Right forelimb (tissue), 1 donor: ENCODE results near the gene FRMD4A.

Experiments used
- DNase-seq: peaks from one replicate; pipeline ENCODE4 v3.0.0-alpha.2; 2018

The FRMD4A gene

DNA sequence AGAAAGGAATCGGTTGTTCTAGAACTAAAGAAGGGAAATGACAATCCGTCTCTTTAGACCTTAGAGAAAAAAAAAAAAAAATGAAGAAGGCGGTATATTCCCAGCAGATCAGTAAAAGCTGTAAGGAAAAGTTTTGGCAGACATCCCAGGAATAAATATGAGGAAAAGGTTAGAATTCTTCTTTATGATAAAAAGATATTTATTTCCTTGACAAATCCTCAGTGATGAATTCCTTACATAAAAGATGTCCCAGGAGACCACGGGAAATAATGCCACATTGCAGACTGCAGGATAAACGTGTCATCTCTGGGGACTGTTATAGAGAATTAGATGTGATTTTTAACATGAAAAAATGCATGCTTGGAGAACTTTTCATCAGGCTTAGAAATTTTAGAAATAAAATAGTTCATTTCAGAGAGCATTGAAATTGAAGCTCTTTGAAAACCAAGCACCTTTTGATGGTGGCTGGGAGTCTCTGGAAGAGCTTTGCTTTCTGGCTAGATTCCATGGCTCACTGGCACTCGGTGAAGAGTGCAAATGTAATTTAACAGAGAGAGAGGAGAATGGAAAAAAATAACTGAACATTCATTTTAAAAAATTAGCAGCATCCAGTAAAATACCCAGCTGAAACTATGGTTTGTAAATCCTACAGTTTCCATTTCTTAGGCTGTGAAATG lies 645.8 kb downstream of the FRMD4A start:
- DNase-seq: no peak

GRCh38 chr10:13684252-13684791 lies 646.4 kb downstream of the FRMD4A start:
- peak; percentile 87 for DNase-seq

DNA sequence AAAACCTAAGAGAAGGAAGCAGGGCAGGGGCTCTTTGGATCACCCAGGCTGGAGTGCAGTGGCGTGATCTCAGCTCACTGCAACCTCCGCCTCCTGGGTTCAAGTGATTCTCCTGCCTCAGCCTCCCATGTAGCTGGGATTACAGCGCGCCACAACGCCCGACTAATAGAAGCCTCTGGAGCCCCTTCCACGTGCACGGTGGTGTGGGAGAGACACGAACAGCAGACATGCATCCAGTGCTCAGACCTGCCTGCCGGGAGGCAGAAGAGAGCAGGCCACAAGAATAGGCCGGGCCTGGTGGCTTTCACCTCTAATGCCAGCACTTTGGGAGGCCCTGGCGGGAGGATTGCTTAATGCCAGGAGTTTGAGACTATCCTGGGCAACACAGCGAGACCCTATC lies 647.7 kb downstream of the FRMD4A start:
- DNase-seq: no peak

DNA sequence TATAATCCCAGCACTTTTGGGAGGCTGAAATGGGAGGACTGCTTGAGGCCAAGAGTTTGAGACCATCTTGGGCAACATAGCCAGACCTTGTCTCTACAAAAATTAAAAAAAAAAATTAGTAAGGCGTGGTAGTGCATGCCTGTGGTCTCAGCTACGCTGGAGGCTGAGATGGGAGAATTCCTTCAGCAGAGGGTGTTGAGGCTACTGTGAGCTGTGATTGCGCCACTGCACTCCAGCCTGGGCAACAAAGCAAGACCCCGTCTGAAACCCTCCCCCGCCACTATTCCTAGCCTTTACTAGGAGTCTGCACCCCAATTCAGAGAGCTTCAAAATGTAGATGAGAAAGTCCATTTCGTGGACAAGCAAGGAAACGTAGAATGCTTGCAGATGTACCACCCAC lies 648.8 kb downstream of the FRMD4A start:
- no peak for DNase-seq

- DNase-seq: no peak
These were observed 649.2 kb downstream of the FRMD4A start for GRCh38 chr10:13681528-13681927.

DNA sequence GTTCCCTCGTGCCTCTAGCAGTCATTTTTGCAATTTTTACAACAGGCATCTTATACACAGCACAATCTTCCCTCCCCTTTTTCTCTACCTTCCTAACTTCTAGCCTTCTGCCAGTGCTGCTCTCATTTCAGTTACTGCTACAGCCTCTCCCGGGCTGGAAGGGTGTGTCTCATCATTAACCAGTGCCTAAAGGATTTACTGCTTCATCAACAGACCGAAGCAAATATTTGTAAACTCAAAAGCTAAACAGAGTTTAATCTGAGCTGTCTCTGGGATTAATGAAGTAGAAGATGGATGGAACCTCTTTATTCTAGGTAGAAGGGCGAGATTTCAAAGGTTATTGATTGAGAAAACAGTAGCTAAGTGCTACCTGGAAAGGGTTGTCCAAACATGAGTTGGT lies 649.6 kb downstream of the FRMD4A start:
- no peak for DNase-seq

- DNase-seq: no peak
These were observed 652.5 kb downstream of the FRMD4A start for GRCh38 chr10:13678101-13678843.

GRCh38 chr10:13674645-13675588 lies 655.8 kb downstream of the FRMD4A start:
- peak; percentile 67 for DNase-seq

- no peak for DNase-seq
These were observed 657.6 kb downstream of the FRMD4A start for GRCh38 chr10:13673156-13673555.

GRCh38 chr10:13672548-13672947 lies 658.2 kb downstream of the FRMD4A start:
- DNase-seq: no peak

DNA sequence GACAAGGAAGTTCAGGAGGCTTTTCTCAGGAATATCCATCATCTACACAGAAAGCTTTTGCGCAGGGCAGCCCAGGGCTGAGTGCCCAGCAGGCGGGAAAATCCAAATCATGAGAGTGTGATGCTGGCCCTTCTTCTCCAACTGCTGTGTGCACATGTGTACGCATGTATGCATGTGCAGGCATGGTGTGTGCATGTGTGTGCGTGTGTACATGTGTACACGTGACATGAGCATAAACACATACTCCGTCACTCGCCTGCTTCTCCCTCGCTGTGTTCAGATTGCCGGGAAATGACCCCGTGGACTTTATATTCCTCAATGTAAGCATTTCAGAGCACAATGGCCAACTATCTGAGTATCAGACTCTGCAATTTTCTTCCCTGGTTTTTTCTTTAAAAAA lies 658.8 kb downstream of the FRMD4A start:
- no peak for DNase-seq

- no peak for DNase-seq
These were observed 660.4 kb downstream of the FRMD4A start for GRCh38 chr10:13670311-13670710.

DNA sequence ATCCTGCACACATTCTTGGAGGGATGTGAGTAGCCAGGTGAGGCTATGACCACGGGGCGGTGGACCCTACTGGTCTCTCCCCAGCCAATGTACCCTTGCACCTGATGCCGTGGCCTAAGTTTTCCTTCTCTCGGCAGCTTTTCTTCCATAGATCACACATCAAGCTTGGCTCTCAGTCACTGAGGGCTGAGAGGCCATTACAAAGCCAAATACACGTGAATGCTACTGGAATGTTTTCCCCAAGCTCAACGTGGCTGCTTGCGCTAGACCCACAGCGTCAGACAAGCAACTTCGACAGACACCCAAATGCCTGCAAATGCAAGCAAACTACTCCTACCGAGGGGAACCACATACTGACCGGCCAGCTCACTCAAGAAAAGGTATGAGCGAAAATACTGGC lies 660.8 kb downstream of the FRMD4A start:
- no peak for DNase-seq

DNA sequence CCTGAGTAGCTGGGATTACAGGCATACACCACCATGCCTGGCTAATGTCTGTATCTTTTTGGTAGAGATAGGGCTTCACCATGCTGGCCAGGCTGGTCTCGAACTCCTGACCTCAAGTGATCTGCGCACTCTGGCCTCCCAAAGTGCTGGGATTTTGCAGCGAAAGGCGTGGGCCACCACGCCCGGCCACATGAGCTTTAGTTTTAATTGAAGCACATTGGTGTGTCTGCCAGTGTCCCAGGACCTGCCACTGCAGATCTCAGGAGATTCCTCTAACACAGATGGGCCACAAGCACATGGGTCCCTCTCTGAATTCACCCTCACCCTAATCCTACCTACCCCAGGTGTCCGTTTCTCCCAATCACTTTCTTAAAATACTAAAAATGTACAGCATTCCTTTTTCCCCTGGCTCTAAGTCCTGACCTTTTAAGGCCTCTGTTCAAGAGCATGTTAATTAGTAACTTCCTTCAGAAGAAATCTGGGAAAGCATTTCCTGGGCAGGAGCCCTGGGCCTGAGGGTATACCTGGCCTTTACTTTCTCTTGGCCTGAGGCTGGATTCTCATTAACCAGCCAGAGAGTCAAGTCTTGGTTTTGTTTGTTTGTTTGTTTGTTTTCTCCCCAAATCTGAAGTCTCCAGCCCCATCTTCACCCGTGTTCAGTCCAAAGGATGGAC lies 661.4 kb downstream of the FRMD4A start:
- no peak for DNase-seq

DNA sequence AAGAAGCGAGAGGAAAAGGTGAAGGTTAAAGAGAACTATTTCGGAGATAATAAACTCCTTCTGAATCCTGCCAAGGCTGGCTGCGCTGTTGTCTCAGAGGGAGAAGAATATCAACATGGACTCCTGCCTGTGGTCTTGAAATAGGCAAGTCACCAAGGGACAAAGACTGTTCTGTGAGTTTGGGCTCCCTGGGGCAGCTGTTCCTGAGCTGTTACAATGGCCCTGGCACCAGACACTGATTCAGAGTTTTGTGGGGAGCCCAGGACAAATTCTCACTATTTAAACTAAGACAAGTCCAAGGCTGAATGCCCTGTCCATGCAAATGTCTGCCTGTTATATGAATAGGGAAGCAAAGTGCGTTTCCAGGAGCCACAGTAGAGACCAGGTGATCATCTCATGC lies 662.6 kb downstream of the FRMD4A start:
- DNase-seq: no peak

- DNase-seq: no peak
These were observed 665.0 kb downstream of the FRMD4A start for GRCh38 chr10:13665516-13666262.

DNA sequence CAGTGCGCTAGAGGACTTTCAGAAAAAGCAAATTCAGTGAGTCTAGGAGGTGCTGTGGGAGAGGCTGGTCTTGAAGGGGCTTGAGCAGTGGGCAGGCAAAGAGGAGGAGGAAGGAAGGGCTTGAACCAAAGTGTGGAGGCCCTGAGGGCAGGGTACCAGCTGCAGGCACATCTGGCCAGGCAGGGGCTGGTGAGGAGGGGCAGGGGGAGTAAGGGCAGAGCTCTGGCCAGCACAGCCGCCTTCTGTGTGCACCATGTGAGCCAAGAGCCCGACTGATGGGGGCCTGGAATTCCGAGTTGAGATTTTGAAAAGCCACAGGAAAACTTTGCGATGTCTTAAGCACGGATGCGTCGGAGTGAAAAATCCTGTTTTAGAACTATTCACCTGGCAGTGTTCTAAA lies 669.5 kb downstream of the FRMD4A start:
- peak; percentile 70 for DNase-seq

GRCh38 chr10:13660551-13660920 lies 670.2 kb downstream of the FRMD4A start:
- DNase-seq: no peak

DNA sequence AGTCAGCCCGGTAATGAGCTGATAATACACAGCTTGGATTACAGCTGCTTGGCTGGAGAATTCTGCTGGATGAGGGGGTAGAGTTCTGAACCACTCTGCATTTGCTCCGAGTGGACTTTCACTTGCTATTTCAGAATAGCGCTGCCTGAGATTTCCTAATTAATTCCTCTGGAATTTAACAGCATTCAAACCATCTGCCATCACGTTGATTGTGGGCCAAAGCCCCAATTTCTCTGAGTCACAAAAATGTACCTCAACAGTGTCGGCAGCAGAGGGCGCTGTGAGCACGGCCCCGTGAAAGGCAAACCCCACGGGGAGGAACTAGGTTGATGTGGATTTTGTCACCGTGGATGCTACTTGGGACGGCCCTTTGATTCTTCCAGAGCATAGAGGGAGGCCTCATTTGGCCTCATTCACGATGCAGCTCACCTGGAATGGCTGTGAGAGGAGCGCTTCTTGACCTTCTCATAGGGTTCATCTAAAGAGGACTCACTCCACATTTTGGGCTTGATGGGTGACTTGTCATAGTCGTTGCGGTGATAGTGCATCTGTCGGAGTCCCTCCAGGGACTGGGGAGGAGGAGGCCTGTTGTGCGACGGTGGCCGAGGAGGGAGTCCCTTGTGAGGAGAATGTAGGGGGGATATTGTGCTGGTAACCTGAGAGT lies 670.7 kb downstream of the FRMD4A start:
- peak; percentile 84 for DNase-seq

DNA sequence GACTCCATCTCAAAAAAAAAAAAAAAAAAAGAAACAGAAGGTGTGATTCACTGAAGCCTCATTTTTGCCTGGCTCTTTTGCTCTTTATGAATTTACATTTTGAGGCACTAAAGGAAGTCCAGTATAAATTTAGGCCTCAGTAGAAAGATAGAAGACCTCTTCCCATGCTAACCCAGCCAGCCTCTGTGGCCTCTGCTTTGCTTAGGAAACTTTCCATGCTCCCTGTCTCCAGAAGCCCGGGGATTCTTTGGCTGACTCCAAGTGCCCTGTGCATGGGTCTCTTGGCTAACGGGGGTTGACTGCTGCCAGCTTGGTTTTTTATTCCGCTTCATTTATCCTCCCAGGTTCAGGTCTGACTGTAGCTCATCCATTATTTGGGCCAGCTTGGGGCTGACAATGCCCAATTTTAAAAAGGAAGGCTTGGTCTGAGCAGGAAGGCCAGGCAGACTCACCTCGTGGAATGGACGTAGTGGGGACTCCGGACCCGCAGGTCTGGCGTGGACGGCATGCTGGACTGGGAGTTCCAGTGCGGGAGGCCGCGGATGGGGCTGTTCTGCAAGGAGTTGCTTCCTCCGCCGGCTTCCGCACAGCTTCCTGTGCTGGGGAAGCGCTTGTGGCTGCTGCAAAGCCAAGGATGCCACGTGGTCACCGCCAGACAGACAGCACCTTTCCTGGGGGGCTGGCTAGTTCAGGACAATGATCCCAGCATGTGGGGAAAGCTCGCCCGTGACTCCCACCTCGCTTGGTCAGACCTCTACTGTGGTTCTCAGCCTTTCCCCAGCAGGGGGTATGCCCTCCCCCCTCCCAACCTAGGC lies 671.6 kb downstream of the FRMD4A start:
- DNase-seq: peak; percentile 59
